Nephron progenitor cell (in vitro differentiated cells): ENCODE data around the gene HLA-A.
"Not testable (repeated sequence)": the region's sequence is repeated elsewhere in the genome, so short reads cannot be mapped to it uniquely, and the experiment has no call there.

Source experiments
- DNase-seq: peaks from one replicate; pipeline ENCODE4 v3.0.0; 2021
- H3K27ac Mint-ChIP-seq: 2 replicates; pipeline ENCODE4 v1.8.0; 2021; ENCODE audit warnings: mild to moderate bottlenecking, moderate library complexity, mixed read lengths
- H3K27me3 Mint-ChIP-seq: 2 replicates; pipeline ENCODE4 v1.8.0; 2021; ENCODE audit warnings: mild to moderate bottlenecking, low read depth, mixed read lengths; ENCODE audit not compliant: poor library complexity
- H3K36me3 Mint-ChIP-seq: 2 replicates; pipeline ENCODE4 v1.8.0; 2021; ENCODE audit warnings: low read depth, mixed read lengths
- H3K4me1 Mint-ChIP-seq: 2 replicates; pipeline ENCODE4 v1.8.0; 2021; ENCODE audit warnings: mixed read lengths
- H3K4me3 Mint-ChIP-seq: 2 replicates; pipeline ENCODE4 v1.8.0; 2021; ENCODE audit warnings: mild to moderate bottlenecking, moderate library complexity, mixed read lengths
- H3K9me3 Mint-ChIP-seq: 2 replicates; pipeline ENCODE4 v1.8.0; 2021; ENCODE audit warnings: mild to moderate bottlenecking, moderate library complexity, mixed read lengths
- CTCF ChIP-seq: fragments of 200-600 bp; sonication (generic); IDR thresholded peaks from 2 replicates; pipeline ENCODE4 v1.5.0; 2021; ENCODE audit warnings: antibody characterized with exemption

Gene HLA-A

GRCh38 chr6:29976253-29976587 lies 33.9 kb downstream of the HLA-A start:
- no peak for DNase-seq
- Mint-ChIP-seq H3K4me1 (peaks cover 37% of the 10 kb centered on the region), H3K36me3 (no peaks in the 10 kb centered on the region), H3K9me3 (peaks cover 4% of the 10 kb centered on the region), H3K27ac (no peak overlapping the region), H3K4me3 (peak overlapping the region; percentile 83), H3K27me3 (peaks cover 64% of the 10 kb centered on the region)
- TF ChIP-seq CTCF: no peak

- DNase-seq: peak; percentile 75
- H3K27ac Mint-ChIP-seq: no peak overlapping the region
Measured at GRCh38 chr6:29976588-29977424, 34.5 kb downstream of the HLA-A start.

GRCh38 chr6:29977425-29977727 lies 35.0 kb downstream of the HLA-A start:
- H3K27me3 Mint-ChIP-seq: peaks cover 60% of the 10 kb centered on the region

More at GRCh38 chr6:29976588-29977424, 34.5 kb downstream of the HLA-A start:
- peaks cover 66% of the 10 kb centered on the region for H3K27me3 Mint-ChIP-seq
- no peaks in the 10 kb centered on the region for H3K36me3 Mint-ChIP-seq
- peak overlapping the region; percentile 83 for H3K4me3 Mint-ChIP-seq
- peaks cover 33% of the 10 kb centered on the region for H3K4me1 Mint-ChIP-seq
- H3K9me3 Mint-ChIP-seq: peaks cover 4% of the 10 kb centered on the region
- TF ChIP-seq CTCF: no peak

GRCh38 chr6:29980013-29980412 lies 37.7 kb downstream of the HLA-A start:
- peaks cover 29% of the 10 kb centered on the region for H3K4me1 Mint-ChIP-seq
- not testable (repeated sequence) for H3K36me3 Mint-ChIP-seq, H3K27ac Mint-ChIP-seq, DNase-seq, H3K4me3 Mint-ChIP-seq, H3K9me3 Mint-ChIP-seq
- H3K27me3 Mint-ChIP-seq: peaks cover 39% of the 10 kb centered on the region

More at GRCh38 chr6:29977425-29977727, 35.0 kb downstream of the HLA-A start:
- DNase-seq: no peak
- Mint-ChIP-seq H3K27ac (no peak overlapping the region), H3K36me3 (no peaks in the 10 kb centered on the region), H3K4me3 (peak overlapping the region; percentile 83), H3K9me3 (peaks cover 4% of the 10 kb centered on the region), H3K4me1 (peaks cover 28% of the 10 kb centered on the region)
- no peak for TF ChIP-seq CTCF

- DNase-seq: no peak
- Mint-ChIP-seq H3K4me3 (no peak overlapping the region), H3K36me3 (no peaks in the 10 kb centered on the region), H3K4me1 (peaks cover 24% of the 10 kb centered on the region), H3K27me3 (peaks cover 34% of the 10 kb centered on the region), H3K9me3 (peaks cover 4% of the 10 kb centered on the region), H3K27ac (no peak overlapping the region)
- TF ChIP-seq CTCF: no peak
Measured at GRCh38 chr6:29980511-29980910, 38.2 kb downstream of the HLA-A start.

- Mint-ChIP-seq H3K36me3 (no peaks in the 10 kb centered on the region), H3K27me3 (peaks cover 26% of the 10 kb centered on the region), H3K4me3 (no peak overlapping the region), H3K4me1 (peaks cover 16% of the 10 kb centered on the region), H3K27ac (no peak overlapping the region), H3K9me3 (peaks cover 4% of the 10 kb centered on the region)
- no peak for DNase-seq
- no peak for TF ChIP-seq CTCF
Measured at GRCh38 chr6:29981211-29981812, 39.0 kb downstream of the HLA-A start.
